Measurements from ENCODE around the gene STPG2.

STPG2 gene

DNA sequence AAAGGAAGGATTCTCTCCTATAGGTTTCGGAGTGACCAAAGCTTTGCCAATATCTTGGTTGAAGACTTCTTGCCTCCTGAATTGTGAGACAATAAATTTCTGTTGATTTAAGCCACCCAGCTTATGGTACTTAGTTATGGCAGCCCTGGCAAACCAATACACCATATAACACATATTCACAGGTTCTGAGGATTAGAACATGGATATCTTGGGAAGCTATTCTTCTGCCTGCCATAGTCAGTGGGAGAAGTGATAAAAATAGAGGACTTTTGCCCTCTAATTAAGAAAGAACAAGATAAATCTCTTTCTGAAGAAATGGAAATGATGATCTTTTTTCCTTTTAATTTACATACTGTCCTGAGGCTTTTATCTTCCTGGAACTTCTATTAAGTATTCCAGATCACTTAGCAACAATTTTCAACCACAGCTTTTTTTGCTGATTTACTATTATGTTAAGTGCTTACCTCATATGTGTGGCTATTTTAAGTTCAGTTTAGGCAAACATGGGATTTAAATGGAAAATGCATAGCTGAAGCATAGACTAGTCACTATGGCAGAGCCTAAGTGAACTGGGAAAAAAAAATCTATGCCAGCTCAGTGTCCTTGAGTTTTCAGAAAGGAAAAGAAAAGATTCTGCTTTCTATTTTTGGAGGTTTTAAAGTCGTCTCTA lies 381.7 kb downstream of the STPG2 start:
- no peak for DNase-seq (ENCODE audit: extremely low read depth, insufficient read length)
- H3K27me3 ChIP-seq (replicated peaks; ENCODE audit: control insufficient read depth, insufficient read depth, low read length), result no peaks in the 10 kb centered on the region
- H3K4me3 ChIP-seq (replicated peaks; ENCODE audit: low read depth, low read length), result no peak overlapping the region
- TF ChIP-seq, protein P1, sequence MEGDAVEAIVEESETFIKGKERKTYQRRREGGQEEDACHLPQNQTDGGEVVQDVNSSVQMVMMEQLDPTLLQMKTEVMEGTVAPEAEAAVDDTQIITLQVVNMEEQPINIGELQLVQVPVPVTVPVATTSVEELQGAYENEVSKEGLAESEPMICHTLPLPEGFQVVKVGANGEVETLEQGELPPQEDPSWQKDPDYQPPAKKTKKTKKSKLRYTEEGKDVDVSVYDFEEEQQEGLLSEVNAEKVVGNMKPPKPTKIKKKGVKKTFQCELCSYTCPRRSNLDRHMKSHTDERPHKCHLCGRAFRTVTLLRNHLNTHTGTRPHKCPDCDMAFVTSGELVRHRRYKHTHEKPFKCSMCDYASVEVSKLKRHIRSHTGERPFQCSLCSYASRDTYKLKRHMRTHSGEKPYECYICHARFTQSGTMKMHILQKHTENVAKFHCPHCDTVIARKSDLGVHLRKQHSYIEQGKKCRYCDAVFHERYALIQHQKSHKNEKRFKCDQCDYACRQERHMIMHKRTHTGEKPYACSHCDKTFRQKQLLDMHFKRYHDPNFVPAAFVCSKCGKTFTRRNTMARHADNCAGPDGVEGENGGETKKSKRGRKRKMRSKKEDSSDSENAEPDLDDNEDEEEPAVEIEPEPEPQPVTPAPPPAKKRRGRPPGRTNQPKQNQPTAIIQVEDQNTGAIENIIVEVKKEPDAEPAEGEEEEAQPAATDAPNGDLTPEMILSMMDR (IDR thresholded peaks at IDR 0.05; ENCODE audit: insufficient read depth, low read length, poor library complexity, severe bottlenecking), result no peak
- no peaks in the 10 kb centered on the region for H3K36me3 ChIP-seq (ENCODE audit: control insufficient read depth, insufficient read depth, low read length)

DNA sequence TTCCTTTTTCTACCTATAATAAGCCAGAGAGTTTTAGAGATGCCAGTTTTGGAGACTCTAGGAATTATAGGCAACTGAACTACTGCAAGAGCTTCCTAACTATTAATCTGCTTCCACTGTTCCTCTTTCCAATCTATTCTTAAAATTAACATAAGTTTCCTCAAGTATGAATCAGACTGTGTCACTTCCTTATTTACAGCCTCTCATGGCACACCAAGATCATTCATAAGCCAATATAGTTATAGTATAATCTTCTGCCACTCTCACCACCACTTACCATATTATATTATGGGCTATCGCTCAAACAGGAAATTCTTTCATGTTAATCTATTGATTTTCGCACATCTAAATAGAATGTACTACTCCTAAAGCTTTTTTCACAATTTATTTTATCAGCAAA lies 383.5 kb downstream of the STPG2 start:
- Histone ChIP-seq H3K27me3 (replicated peaks; ENCODE audit: control insufficient read depth, insufficient read depth, low read length) (no peaks in the 10 kb centered on the region), H3K36me3 (ENCODE audit: control insufficient read depth, insufficient read depth, low read length) (no peaks in the 10 kb centered on the region), H3K4me3 (replicated peaks; ENCODE audit: low read depth, low read length) (no peak overlapping the region)
- no peak for DNase-seq (ENCODE audit: extremely low read depth, insufficient read length)
- TF ChIP-seq, protein P1 (IDR thresholded peaks at IDR 0.05; ENCODE audit: insufficient read depth, low read length, poor library complexity, severe bottlenecking), result no peak

DNA sequence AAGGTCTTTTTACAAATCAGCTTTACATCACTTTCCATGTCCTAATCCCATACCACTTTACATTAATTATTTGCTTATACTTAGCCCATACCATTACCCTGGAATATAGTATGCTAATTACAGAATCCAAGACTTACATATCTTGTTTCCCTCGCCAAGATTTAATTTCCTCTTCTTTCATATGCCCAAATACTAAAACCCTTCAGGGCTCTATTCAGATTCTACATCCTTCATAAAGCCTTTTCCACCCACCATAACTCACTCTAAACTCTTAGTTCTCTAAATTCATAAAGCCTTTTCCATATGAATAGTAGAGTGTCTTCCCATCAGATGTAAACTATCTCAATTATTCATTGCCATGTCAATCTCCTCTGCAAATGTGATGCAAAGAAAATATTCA lies 390.7 kb downstream of the STPG2 start:
- Histone ChIP-seq H3K27me3 (replicated peaks; ENCODE audit: control insufficient read depth, insufficient read depth, low read length) (no peaks in the 10 kb centered on the region), H3K4me3 (replicated peaks; ENCODE audit: low read depth, low read length) (no peak overlapping the region), H3K36me3 (ENCODE audit: control insufficient read depth, insufficient read depth, low read length) (no peaks in the 10 kb centered on the region)
- TF ChIP-seq, protein P1 (IDR thresholded peaks at IDR 0.05; ENCODE audit: insufficient read depth, low read length, poor library complexity, severe bottlenecking), result no peak
- no peak for DNase-seq (ENCODE audit: extremely low read depth, insufficient read length)

DNA sequence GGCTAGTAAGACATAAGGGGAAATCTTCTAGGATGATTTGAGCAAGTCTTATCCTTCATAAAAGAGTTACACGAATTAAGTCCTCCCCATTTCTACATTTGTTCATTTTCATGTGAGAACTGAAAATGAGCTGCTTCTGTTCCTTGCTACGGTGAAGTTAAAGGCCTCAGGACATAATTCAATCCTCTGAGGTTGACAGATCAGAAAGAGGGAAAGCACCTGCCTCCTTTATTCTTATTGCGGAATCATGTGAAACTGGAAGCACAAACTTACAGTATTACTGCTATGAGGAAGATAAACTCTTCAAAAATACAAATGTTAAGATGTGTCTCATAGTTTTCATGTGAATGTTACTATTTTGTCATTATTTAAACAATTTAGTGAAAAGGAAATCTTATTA lies 395.3 kb downstream of the STPG2 start:
- TF ChIP-seq, protein P1 (IDR thresholded peaks at IDR 0.05; ENCODE audit: insufficient read depth, low read length, poor library complexity, severe bottlenecking), result no peak
- no peak for DNase-seq (ENCODE audit: extremely low read depth, insufficient read length)
- Histone ChIP-seq H3K27me3 (replicated peaks; ENCODE audit: control insufficient read depth, insufficient read depth, low read length) (no peaks in the 10 kb centered on the region), H3K4me3 (replicated peaks; ENCODE audit: low read depth, low read length) (no peak overlapping the region), H3K36me3 (ENCODE audit: control insufficient read depth, insufficient read depth, low read length) (no peaks in the 10 kb centered on the region)

DNA sequence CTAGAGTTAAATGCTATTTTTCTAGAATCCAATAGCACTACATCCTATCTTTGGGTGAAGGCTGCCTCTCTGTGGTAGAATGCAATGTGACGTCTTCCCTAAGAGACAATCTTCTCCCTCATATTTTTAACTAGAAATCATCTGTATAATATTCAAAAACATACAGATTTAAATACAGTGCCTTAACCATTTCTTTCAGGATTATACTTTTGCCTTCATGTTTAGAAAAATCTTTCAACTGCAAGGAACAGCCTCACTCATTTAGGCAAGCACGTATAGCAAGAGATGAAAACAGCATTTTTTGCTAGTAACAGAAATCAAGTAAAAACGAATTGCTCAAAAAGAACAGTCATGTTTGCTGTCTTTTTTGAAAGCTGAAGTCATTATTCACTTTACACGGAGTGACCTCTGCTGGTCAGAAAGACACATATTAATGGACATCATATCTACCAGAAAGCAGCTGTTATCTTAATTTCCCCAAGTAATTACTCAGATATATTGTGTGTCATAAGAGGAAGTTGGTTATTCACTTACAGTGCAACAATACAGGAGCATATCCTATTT lies 422.3 kb downstream of the STPG2 start:
- Histone ChIP-seq H3K27me3 (replicated peaks; ENCODE audit: control insufficient read depth, insufficient read depth, low read length) (no peaks in the 10 kb centered on the region), H3K36me3 (ENCODE audit: control insufficient read depth, insufficient read depth, low read length) (no peaks in the 10 kb centered on the region), H3K4me3 (replicated peaks; ENCODE audit: low read depth, low read length) (no peak overlapping the region)
- DNase-seq (ENCODE audit: extremely low read depth, insufficient read length), result no peak
- TF ChIP-seq, protein P1 (IDR thresholded peaks at IDR 0.05; ENCODE audit: insufficient read depth, low read length, poor library complexity, severe bottlenecking), result no peak

All from GM06990 (cell line).